ENCODE results near the gene ATP2C2.

- TF ChIP-seq CTCF (conservative IDR thresholded peaks at IDR 0.05): no peak
- no peak for TF ChIP-seq ZFX (IDR thresholded peaks at IDR 0.05)
These were observed 28.2 kb downstream of the ATP2C2 start for GRCh38 chr16:84396537-84397008.

Data from C4-2B (cell line).